Left forelimb (tissue), 1 donor: Measurements from ENCODE around the gene KLHL12.
A peak's percentile ranks its signal among the peaks of the same experiment; 100 is the strongest.
"Not testable (repeated sequence)": the region's sequence is repeated elsewhere in the genome, so short reads cannot be mapped to it uniquely, and the experiment has no call there.

Experiments used
- DNase-seq: peaks from one replicate; pipeline ENCODE4 v3.0.0-alpha.2; 2018; ENCODE audit warnings: low spot score

The KLHL12 gene

GRCh38 chr1:202951437-202951836 is 24.4 kb upstream of the KLHL12 start:
- no peak for DNase-seq

DNA sequence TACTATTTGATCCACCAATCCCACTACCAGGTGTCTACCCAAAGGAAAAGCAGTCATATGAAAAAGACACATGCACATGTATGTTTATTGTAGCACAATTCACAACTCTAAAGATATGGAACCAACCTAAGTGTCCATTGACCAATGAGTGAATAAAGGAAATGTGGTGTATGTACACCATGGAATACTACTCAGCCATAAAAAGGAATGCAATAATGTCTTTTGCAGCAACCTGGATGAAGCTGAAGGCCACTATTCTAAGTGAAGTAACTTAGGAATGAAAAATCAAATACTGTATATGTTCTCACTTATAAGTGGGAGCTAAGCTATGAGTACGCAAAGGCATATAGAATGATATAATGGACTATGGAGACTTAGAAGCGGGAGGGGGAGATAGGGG is 18.4 kb upstream of the KLHL12 start:
- no peak for DNase-seq

GRCh38 chr1:202944438-202944921 is 17.4 kb upstream of the KLHL12 start:
- no peak for DNase-seq

GRCh38 chr1:202942426-202942825 is 15.4 kb upstream of the KLHL12 start:
- DNase-seq, result no peak

DNA sequence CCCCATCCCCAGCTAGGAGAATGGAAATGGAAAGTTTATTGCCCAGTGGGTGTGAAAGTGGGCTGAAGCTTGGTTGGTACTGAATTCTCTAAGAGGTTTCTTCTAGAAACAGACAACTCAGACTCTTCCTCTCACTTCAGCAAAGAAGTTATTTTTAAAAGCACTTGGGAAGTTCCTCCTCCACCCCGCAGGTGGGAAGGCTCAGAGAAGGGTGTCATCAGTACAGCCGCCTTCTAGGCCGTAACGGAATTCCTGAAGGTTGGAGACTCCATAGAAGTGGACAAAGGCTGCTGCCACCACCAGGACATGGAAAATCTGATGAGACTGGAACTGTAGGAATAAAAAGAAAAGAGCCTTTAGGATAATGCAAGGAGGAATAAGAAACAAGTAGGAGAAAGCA is 14.3 kb upstream of the KLHL12 start:
- DNase-seq, result no peak

DNA sequence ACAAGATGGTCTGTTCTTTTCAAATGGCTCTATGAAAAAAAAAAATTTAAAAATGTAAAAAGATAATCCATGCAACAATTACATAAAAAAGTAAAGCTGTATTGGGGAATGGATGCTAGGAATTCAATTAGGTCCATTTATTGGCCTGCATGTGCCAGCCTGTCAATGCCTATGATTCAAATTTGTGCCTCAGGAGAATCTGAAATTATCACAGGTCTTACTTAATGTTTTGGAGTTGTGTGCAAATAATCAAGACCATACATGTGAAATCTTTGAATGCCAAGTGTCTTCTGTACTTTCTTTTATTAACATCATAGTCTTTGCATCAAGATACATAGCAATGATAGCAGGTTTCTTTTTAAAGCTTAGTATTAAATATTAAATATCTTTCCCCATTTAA is 13.5 kb upstream of the KLHL12 start:
- no peak for DNase-seq

DNA sequence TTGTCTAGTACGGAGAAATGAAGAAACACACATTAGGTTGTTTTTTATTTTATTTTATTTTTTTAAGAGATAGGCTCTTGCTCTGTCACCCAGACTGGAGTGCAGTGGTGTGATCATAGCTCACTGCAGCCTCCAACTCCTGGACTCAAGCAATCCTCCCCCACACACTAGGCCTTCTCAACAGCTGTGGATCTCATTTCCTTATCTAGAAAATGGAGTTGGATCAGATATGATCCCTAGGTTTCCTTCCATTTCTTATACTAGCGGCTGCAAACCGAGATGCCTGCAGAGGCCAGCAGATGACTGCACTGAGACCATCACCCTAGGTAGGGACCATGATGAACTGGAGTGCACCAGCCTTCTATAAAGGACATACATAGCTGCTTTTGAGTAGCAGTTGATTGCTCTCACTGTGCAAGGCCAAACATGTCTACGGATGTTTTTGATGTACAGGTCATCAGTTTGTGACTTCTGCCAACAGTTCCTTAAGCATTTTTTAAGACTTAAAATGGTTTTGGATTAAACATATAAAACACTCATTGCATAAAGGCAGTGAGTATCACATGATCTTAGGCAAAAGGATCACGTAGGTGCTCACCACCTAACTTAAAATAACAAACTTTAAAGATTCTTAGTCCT is 11.4 kb upstream of the KLHL12 start:
- no peak for DNase-seq

DNA sequence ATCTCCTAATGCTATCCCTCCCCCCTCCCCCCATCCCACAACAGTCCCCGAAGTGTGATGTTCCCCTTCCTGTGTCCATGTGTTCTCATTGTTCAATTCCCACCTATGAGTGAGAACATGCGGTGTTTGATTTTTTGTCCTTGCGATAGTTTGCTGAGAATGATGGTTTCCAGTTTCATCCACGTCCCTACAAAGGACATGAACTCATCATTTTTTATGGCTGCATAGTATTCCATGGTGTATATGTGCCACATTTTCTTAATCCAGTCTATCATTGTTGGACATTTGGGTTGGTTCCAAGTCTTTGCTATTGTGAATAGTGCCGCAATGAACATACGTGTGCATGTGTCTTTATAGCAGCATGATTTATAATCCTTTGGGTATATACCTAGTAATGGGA is 9.4 kb upstream of the KLHL12 start:
- not testable (repeated sequence) for DNase-seq

GRCh38 chr1:202935844-202936243 is 8.8 kb upstream of the KLHL12 start:
- DNase-seq, result no peak

GRCh38 chr1:202934755-202935154 is 7.7 kb upstream of the KLHL12 start:
- no peak for DNase-seq

DNA sequence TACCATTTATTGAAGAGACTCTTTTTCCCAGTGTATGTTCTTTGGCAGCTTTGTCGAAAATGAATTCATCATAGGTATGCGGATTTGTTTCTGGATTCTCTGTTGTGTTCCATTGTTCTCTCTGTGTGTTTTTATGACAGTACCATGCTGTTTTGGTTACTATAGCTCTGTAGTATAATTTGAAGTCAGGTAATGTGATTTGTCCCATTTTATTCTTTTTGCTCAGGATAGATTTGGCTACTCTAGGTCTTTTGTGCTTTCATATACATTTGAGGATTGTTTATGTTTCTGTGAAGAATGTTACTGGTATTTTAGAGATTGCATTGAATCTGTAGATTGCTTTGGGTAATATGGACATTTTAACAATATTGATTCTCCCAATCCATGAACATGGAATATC is 5.4 kb upstream of the KLHL12 start:
- DNase-seq, result no peak

GRCh38 chr1:202923533-202923932 is 3.5 kb downstream of the KLHL12 start:
- DNase-seq, result no peak

DNA sequence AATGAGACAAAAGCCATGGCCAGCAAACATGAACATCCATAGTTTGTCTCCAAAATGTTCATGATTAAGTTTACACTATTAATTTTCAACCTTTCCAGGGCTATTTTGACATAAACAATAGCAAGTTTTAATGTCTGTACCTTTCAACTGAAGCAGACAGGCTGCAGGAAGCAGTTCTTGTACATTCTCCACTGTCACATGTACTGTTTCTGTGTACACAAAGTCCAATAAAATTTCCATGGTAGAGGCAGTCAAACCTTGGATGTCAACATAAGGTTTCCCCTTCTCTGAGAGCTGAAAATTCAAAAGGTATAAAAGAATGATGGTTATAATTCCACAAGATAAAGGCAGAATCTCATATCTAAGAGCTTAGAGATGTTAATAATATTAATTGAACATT is 7.4 kb downstream of the KLHL12 start:
- DNase-seq, result no peak

GRCh38 chr1:202915146-202915545 is 11.9 kb downstream of the KLHL12 start:
- DNase-seq, result no peak

GRCh38 chr1:202912476-202912875 is 14.6 kb downstream of the KLHL12 start:
- not testable (repeated sequence) for DNase-seq

GRCh38 chr1:202909494-202909893 is 17.5 kb downstream of the KLHL12 start:
- DNase-seq, result no peak

- no peak for DNase-seq
These were observed 18.0 kb downstream of the KLHL12 start for GRCh38 chr1:202908998-202909397.

DNA sequence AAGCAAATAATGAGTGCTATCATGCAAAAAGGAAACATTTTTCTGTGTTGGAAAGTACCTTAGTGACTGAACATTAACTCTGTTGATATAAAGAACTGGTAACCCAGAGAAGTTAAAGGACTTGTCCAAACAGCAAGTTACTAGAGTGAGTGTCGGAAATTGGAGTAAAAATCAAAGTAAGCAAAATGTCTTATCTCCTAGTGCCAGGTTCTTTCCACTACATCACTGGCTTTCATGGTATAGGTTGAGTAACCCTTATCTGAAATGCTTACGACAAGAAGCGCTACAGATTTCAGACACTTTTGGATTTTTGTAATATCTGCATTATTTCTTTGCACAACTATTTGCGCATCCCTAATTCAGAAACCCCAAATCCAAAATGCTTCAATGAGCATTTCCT is 21.7 kb downstream of the KLHL12 start:
- DNase-seq, result no peak

GRCh38 chr1:202903808-202904207 is 23.2 kb downstream of the KLHL12 start:
- DNase-seq, result not testable (repeated sequence)

DNA sequence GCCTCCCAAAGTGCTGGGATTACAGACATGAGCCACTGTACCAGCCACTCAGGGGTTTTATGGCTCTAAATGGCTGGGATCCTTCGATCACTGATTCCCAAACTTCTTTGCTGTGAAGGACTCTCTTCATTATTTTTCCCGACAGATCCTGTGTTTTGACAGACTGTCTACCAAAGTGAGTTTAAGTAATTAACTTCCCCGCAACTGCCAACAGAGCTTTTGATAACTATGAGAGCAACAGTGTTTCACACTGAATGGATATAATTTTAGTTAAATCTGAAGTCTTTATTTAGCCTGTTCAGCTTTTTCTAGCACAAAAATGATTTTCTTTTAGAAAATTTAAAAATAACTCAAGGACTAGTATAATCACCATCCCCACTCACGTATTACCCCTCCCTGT is 25.5 kb downstream of the KLHL12 start:
- DNase-seq, result no peak

DNA sequence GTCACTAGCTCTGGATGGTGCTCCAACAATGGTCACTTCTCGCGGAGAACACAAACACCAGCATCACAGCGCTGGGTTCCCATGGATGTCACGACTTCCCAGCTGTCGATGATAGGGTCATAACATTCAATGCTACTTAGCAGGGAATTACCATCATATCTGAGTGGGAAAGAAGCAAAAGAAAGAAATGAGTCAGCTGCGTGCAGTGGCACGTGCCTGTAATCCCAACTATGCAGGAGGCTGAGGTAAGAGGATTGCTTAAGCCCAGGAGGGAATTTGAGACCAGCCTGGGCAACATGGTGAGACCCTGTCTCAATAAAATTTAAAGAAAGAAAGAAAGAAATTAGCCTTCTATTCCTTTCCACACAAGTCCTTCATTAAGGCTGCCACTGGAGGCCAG is 34.5 kb downstream of the KLHL12 start:
- DNase-seq, result no peak

GRCh38 chr1:202890392-202890791 is 36.6 kb downstream of the KLHL12 start:
- DNase-seq, result no peak

DNA sequence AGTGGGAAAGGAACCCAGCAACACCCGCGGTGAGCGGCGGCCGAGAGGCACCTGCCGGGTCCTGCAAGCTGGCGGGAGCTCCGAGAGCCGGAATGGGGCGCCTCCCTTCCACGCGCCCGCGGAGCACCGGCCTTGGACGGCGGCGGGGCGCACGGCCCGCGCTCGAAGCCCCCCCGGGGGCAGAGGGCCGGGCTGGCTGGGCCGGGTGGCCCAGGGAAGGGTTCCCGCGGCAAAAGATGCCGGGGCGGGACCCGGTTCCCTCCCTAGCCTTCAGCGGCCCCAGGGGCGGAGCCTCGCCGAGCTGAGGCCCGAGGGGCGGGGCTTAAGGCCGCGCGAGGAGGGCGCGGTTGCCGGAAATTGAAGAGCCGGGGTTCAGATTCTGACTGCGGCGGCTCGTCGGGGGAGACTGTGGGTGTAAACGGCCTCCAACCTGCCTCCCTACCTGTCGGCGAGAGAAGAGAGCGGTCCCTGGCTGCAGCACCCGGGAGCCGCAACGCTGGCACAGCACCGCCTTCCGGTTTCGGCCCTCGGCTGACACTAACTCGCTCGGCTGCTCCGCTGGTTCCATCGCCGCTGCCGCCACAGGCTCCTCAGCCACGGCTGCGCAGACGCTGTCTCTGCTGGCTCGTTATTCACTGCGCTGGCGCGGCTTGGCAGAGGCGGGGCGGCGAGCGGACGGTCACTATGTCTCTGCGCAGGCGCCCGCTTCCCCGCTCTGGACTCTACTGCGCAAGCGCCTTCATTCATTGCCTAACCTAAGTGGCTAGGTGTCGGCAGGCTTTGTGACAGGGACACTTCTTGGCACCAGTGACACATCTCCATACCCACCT is 38.3 kb downstream of the KLHL12 start, which contains the start of gene RABIF:
Gene RABIF (minus strand): TSS at position 619 of the 830 bp plus-strand sequence. CDS start 51 bp downstream, at position 568.
- peak; percentile 96 for DNase-seq

- DNase-seq, result no peak
These were observed 38.9 kb downstream of the KLHL12 start for GRCh38 chr1:202888221-202888530.
